LNCaP clone FGC (cell line): Measurements from ENCODE around the gene ASIC1.

ENCODE experiments used
- DNase-seq: peaks from one replicate; pipeline ENCODE4 v3.0.0-alpha.2; 2011; ENCODE audit warnings: low read depth
- H3K4me3 ChIP-seq: 2 replicates; pipeline ENCODE4 v1.5.1; 2011; ENCODE audit warnings: mild to moderate bottlenecking, low read depth, low read length, control low read depth
- CTCF ChIP-seq: IDR thresholded peaks from 2 replicates; pipeline ENCODE4 v1.5.1; 2012; ENCODE audit warnings: mild to moderate bottlenecking; ENCODE audit not compliant: control insufficient read depth, insufficient read depth; ENCODE audit errors: extremely low read depth

Gene ASIC1

GRCh38 chr12:50100561-50100960, 43.2 kb downstream of the ASIC1 start:
- no peak overlapping the region for H3K4me3 ChIP-seq
- DNase-seq = no peak
- TF ChIP-seq CTCF = no peak

GRCh38 chr12:50101663-50102062, 44.3 kb downstream of the ASIC1 start:
- no peak for DNase-seq
- peak; percentile 42 for TF ChIP-seq CTCF
- H3K4me3 ChIP-seq = no peak overlapping the region

DNA sequence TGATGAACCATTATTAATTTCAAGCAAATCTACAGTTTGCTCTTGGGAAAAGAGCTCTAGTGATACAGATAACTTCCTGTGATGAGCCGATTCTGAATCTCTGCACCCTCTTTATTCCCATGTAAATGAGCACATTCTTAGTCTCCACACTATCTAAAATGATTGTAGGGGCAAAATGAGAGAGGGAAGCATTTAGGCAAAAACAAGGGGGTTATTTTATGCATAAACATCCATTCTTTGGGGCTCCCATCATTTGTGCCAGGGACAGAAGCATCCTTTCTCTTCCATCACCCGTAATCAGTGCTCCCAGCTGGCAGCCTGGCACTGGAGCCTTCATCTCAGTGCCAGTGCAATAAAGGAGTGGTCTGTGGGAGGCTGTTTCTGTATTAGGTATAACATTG, 44.7 kb downstream of the ASIC1 start:
- H3K4me3 ChIP-seq = no peak overlapping the region
- no peak for TF ChIP-seq CTCF
- no peak for DNase-seq

DNA sequence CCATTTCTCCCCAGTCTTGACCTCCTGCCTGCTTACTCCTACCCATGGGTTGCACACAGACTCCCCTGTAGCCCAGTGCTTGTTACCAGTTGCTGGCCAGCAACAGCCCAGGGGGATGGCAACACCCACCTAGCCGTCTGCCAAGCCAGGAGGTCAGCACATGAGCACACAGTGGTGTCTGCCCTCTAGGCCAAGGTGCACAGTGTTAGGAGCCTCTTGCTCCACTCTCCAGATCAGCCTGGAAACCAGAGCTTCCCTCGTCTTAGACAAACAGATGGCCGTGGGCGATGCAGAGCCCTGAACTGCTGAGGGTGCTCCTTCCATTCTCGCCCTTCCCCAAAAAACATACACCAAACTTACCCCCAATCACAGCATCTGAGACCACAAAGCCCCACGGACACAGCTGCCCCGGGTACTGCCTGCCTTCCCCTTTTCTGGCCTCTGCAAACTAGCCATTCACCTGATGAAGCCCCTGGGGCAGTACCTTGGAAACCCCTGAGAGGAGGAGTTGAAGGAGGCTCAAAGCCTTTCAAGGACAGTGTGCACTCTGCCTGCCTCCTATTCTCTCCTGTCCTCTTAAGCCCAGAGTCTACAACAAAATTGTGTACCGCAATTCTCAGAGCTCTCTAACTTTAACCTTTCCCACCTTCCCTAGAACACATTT, 45.4 kb downstream of the ASIC1 start:
- no peak for TF ChIP-seq CTCF
- H3K4me3 ChIP-seq = no peak overlapping the region
- no peak for DNase-seq

GRCh38 chr12:50103351-50103750, 46.0 kb downstream of the ASIC1 start:
- H3K4me3 ChIP-seq = no peak overlapping the region
- no peak for TF ChIP-seq CTCF
- no peak for DNase-seq

GRCh38 chr12:50103767-50104321, 46.4 kb downstream of the ASIC1 start, which contains the start of gene GPD1:
TSS of gene GPD1 (plus strand) at chr12:50104008. CDS start at chr12:50104051, 43 bp downstream.
- no peak for DNase-seq
- no peak within 1 kb of the TSS for H3K4me3 ChIP-seq
- no peak for TF ChIP-seq CTCF
